SK-N-SH treated with all-trans-retinoic acid at 6 μM for 48 hours (cell line): ENCODE results near the gene TXNDC11.

Source experiments
- GLIS3 ChIP-seq: fragments of 250-450 bp; sonication (Bioruptor Pico); IDR thresholded peaks from 2 replicates; pipeline ENCODE4 v1.5.0; 2020; ENCODE audit warnings: mild to moderate bottlenecking, moderate library complexity
- PATZ1 ChIP-seq: fragments of 250-450 bp; sonication (Bioruptor Pico); IDR thresholded peaks from 2 replicates; pipeline ENCODE4 v1.8.0; 2020; ENCODE audit warnings: mild to moderate bottlenecking, moderate library complexity, borderline replicate concordance
- RARB ChIP-seq: fragments of 250-450 bp; sonication (Bioruptor Pico); IDR thresholded peaks from 2 replicates; pipeline ENCODE4 v1.8.0; 2021; ENCODE audit warnings: mild to moderate bottlenecking, moderate library complexity
- SNAI2 ChIP-seq: fragments of 250-450 bp; sonication (Bioruptor Pico); IDR thresholded peaks from 2 replicates; pipeline ENCODE4 v1.5.0; 2020; ENCODE audit warnings: mild to moderate bottlenecking, moderate library complexity
- TCF4 ChIP-seq: fragments of 250-450 bp; sonication (Bioruptor Pico); IDR thresholded peaks from 2 replicates; pipeline ENCODE4 v1.8.0; 2021; ENCODE audit warnings: mild to moderate bottlenecking, moderate library complexity, borderline replicate concordance
- ZC3H10 ChIP-seq: fragments of 250-450 bp; sonication (Bioruptor Pico); IDR thresholded peaks from 2 replicates; pipeline ENCODE4 v1.5.1; 2021; ENCODE audit warnings: mild to moderate bottlenecking, moderate library complexity
- ZFP3 ChIP-seq: fragments of 250-450 bp; sonication (Bioruptor Pico); IDR thresholded peaks from 2 replicates; pipeline ENCODE4 v1.5.0; 2020; ENCODE audit warnings: mild to moderate bottlenecking, moderate library complexity
- ZNF70 ChIP-seq: fragments of 450-650 bp; formaldehyde crosslinking; IDR thresholded peaks from 2 replicates; pipeline ENCODE4 v1.5.0; 2020; ENCODE audit warnings: mild to moderate bottlenecking, moderate library complexity

DNA sequence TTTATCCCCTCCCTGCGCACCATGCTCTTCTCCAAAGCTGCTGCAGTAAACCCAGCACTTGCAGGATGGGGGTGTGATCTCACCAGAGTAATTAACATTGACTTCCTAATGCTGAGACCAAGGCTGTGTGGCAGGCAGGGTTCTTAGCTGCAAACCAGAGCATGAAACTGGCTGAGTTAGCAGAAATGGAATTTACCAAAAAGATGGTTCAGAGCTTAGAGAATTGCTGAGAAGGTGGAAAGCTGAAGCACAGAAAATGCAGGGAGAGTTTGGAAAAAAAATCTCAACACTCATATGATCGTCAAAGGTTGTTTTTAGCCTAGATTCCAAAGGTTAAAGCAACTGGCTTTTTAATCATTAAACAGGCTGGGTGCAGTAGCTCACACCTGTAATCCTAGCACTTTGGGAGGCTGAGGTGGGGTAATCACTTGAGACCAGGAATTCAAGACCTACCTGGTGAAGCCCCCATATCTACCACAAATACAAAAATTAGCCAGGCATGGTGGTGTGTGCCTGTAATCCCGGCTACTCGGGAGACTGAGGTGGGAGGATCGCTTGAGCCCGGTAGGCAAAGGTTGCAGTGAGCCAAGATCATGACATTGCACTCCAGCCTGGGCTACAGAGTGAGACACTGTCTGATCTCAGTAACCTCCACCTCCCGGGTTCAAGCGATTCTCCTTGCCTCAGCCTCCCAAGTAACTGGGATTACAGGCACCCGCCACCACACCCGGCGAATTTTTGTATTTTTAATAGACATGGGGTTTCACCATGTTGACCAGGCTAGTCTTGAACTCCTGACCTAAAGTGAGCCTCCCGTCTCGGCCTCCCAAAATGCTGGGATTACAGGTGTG, 6.0 kb upstream of the TXNDC11 start:
- TF ChIP-seq ZNF70 (no peak), ZFP3 (CRISPR knock-in tag) (no peak), RARB (CRISPR knock-in tag) (no peak), TCF4 (CRISPR knock-in tag) (no peak), PATZ1 (CRISPR knock-in tag) (no peak), GLIS3 (CRISPR knock-in tag) (no peak), SNAI2 (CRISPR knock-in tag) (no peak), ZC3H10 (no peak)
